PFSK-1 (cell line): Measurements from ENCODE around the gene IGFBP5.

Experiments
- FOXP2 ChIP-seq: optimal IDR thresholded peaks from 2 replicates; pipeline ENCODE3; 2011; ENCODE audit warnings: borderline replicate concordance, control low read depth, inconsistent platforms; ENCODE audit not compliant: insufficient read depth; ENCODE audit errors: extremely low read length, extremely low read depth
- POLR2AphosphoS5 ChIP-seq: IDR thresholded peaks from 2 replicates; pipeline ENCODE4 v1.6.1; 2012; ENCODE audit warnings: low read depth, mild to moderate bottlenecking, control low read depth, low read length, moderate library complexity
- SIN3A ChIP-seq: IDR thresholded peaks from 2 replicates; pipeline ENCODE4 v1.6.1; 2012; ENCODE audit warnings: mild to moderate bottlenecking, low read length, moderate library complexity, borderline replicate concordance; ENCODE audit not compliant: insufficient read depth
- TAF1 ChIP-seq: IDR thresholded peaks from 2 replicates; pipeline ENCODE4 v1.6.1; 2012; ENCODE audit warnings: low read length, control low read depth, borderline replicate concordance; ENCODE audit not compliant: insufficient read depth
- TF ChIP-seq, protein P1 (sequence below), 2 experiments: IDR thresholded peaks; 2 replicates each; pipeline versions ENCODE4 v1.6.1 to v1.8.0; 2011 to 2012; ENCODE audit warnings: low read depth in 2 of 2, low read length in 2 of 2, control low read depth in 1 of 2, inconsistent platforms in 1 of 2, mild to moderate bottlenecking in 1 of 2, moderate library complexity in 1 of 2; ENCODE audit not compliant: insufficient read depth in 1 of 2

IGFBP5 gene

DNA sequence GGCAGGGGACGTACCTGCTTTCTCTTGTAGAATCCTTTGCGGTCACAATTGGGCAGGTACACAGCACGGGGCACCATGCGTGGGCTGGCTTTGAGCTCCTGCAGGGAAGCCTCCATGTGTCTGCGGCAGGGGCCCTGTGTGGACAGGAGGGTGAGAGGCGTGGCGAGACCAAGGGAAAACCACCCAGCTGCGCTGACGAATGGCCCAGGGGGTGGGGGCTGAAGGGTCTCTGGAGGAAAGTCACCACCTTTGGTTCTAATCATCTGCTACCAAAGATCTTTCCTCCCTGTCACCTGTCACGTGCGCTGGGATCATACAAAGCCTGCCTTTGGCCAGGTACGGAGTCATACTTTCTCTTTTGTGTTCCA lies 17.3 kb downstream of the IGFBP5 start:
- no peak for TF ChIP-seq TAF1
- TF ChIP-seq SIN3A = no peak
- no peak for TF ChIP-seq FOXP2
- TF ChIP-seq, protein P1, sequence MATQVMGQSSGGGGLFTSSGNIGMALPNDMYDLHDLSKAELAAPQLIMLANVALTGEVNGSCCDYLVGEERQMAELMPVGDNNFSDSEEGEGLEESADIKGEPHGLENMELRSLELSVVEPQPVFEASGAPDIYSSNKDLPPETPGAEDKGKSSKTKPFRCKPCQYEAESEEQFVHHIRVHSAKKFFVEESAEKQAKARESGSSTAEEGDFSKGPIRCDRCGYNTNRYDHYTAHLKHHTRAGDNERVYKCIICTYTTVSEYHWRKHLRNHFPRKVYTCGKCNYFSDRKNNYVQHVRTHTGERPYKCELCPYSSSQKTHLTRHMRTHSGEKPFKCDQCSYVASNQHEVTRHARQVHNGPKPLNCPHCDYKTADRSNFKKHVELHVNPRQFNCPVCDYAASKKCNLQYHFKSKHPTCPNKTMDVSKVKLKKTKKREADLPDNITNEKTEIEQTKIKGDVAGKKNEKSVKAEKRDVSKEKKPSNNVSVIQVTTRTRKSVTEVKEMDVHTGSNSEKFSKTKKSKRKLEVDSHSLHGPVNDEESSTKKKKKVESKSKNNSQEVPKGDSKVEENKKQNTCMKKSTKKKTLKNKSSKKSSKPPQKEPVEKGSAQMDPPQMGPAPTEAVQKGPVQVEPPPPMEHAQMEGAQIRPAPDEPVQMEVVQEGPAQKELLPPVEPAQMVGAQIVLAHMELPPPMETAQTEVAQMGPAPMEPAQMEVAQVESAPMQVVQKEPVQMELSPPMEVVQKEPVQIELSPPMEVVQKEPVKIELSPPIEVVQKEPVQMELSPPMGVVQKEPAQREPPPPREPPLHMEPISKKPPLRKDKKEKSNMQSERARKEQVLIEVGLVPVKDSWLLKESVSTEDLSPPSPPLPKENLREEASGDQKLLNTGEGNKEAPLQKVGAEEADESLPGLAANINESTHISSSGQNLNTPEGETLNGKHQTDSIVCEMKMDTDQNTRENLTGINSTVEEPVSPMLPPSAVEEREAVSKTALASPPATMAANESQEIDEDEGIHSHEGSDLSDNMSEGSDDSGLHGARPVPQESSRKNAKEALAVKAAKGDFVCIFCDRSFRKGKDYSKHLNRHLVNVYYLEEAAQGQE (IDR thresholded peaks at IDR 0.05; ENCODE audit: insufficient read depth in 1 of 2, low read depth in 2 of 2, low read length in 2 of 2) = no peak
- no peak for TF ChIP-seq POLR2AphosphoS5

DNA sequence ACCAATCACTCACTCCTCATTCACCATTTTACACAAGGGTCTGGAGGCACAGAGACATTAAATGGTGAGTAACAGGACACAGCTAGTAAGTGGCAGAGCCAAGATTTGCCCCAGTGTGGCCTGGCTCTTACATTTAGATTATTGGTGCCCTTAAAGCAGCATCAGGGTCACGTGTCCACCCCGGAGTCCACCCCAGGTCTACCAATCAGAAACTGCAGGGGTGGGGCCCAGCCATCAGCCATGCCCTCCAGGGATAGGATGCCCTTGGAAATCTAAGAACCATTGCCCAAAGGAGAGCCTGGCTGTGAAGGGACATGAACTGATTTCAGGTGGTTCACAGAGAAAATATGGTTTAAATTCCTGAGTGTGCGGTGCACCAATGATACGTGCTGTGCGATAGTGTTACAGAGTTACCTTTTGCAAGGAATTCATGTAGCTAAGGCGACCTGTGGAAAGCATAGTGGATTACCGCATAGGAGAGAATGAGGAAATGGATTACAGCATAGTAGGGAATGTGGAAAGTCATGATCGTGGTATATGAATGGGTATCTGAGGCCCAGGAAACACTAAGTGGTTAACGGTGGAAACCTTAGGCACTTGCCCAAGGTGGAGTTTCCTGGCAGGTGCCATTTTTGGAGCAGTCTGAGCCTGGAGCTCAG lies 17.8 kb downstream of the IGFBP5 start:
- TF ChIP-seq FOXP2 = no peak
- TF ChIP-seq, protein P1 (IDR thresholded peaks at IDR 0.05; ENCODE audit: insufficient read depth in 1 of 2, low read depth in 2 of 2, low read length in 2 of 2) = no peak
- TF ChIP-seq TAF1 = no peak
- no peak for TF ChIP-seq POLR2AphosphoS5
- TF ChIP-seq SIN3A = no peak

DNA sequence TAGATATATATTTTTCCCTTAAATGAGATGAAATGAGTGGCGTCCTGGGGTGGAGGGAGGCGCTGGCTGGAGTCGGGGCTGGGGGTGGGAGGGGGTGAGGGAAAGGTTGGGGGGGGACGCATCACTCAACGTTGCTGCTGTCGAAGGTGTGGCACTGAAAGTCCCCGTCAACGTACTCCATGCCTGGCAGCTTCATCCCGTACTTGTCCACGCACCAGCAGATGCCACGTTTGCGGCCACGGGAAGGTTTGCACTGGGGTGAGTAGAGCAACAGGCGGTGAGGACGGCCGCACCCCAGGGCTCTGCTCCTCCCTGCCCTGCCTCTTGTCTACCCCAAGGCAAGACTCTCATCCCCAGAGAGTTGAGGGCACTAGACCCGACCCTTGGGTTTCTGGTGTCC lies 18.7 kb downstream of the IGFBP5 start:
- TF ChIP-seq, protein P1 (IDR thresholded peaks at IDR 0.05; ENCODE audit: insufficient read depth in 1 of 2, low read depth in 2 of 2, low read length in 2 of 2) = no peak
- TF ChIP-seq TAF1 = no peak
- TF ChIP-seq POLR2AphosphoS5 = no peak
- no peak for TF ChIP-seq FOXP2
- TF ChIP-seq SIN3A = no peak

DNA sequence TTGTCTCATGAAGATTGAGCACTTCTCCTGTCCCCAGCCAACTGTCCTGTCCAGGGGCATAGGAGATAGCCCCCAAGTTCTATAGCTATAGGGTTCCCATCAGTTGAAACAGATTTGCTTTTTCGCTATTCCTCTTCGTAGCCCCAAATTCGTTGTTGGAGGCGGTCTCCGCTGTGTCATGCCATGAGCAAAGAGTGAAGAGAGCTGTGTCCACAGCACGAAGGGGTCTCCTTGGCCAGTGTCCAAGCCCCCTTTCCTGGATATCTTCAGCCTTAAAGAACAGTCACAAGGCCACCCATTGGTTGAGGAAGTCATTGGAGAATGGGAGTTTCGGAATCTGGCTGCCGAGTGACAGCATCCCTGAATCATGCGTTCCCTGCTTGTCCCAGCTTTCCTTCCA lies 21.0 kb downstream of the IGFBP5 start:
- no peak for TF ChIP-seq FOXP2
- TF ChIP-seq SIN3A = no peak
- TF ChIP-seq TAF1 = no peak
- TF ChIP-seq, protein P1 (IDR thresholded peaks at IDR 0.05; ENCODE audit: insufficient read depth in 1 of 2, low read depth in 2 of 2, low read length in 2 of 2) = no peak
- no peak for TF ChIP-seq POLR2AphosphoS5

DNA sequence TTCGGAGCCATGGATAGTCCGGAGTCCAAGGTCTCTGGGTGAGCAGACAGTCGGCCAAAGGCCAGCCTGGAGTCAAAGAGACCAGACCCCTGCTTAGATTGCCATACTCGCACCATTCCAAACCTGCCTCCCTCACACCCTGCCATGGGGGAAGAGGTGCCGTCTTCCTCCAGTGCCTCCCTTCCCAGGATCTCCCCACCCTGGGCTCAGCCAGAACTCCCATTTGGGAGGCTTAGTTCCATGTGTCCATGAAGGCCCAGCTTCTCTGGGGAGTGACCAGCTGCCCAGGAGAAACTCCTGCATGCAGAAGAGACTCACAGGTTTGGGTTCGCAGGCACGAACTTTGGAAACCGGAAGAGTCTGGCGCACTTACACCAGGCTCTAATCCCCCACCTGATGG lies 21.7 kb downstream of the IGFBP5 start:
- TF ChIP-seq SIN3A (no peak), FOXP2 (no peak), POLR2AphosphoS5 (no peak), TAF1 (no peak)
- TF ChIP-seq, protein P1 (IDR thresholded peaks at IDR 0.05; ENCODE audit: insufficient read depth in 1 of 2, low read depth in 2 of 2, low read length in 2 of 2) = no peak
